DOHH2 (cell line): ENCODE measurements around the gene MAGI1.

Experiments
- H3F3A ChIP-seq: fragments of 200-600 bp; sonication (generic), shearing (Covaris generic); 2 replicates; pipeline ENCODE4 v1.6.0; 2016; ENCODE audit warnings: antibody characterized with exemption, mild to moderate bottlenecking; ENCODE audit not compliant: control insufficient read depth, insufficient read depth
- H3K27ac ChIP-seq: fragments of 200-600 bp; sonication (generic); 2 replicates; pipeline ENCODE4 v1.5.1; 2014; ENCODE audit warnings: low read depth, mild to moderate bottlenecking, low read length, moderate library complexity
- H3K27me3 ChIP-seq: fragments of 200-600 bp; sonication (generic); 2 replicates; pipeline ENCODE4 v1.6.1; 2014; ENCODE audit warnings: mild to moderate bottlenecking, low read length, mixed read lengths; ENCODE audit not compliant: control insufficient read depth
- H3K36me3 ChIP-seq: fragments of 200-600 bp; sonication (generic); 2 replicates; pipeline ENCODE4 v1.6.1; 2014; ENCODE audit warnings: mild to moderate bottlenecking, low read length, moderate library complexity, mixed read lengths; ENCODE audit not compliant: control insufficient read depth
- H3K4me1 ChIP-seq: fragments of 200-600 bp; sonication (generic); 2 replicates; pipeline ENCODE4 v1.6.1; 2014; ENCODE audit warnings: mild to moderate bottlenecking, low read length, mixed read lengths; ENCODE audit not compliant: control insufficient read depth
- H3K4me2 ChIP-seq: fragments of 200-600 bp; sonication (generic); 2 replicates; pipeline ENCODE4 v1.6.0; 2014; ENCODE audit warnings: mild to moderate bottlenecking, low read length, moderate library complexity
- H3K4me3 ChIP-seq: fragments of 200-600 bp; sonication (generic); 2 replicates; pipeline ENCODE4 v1.5.1; 2014; ENCODE audit warnings: mild to moderate bottlenecking, low read length, mixed read lengths
- H3K79me2 ChIP-seq: fragments of 200-600 bp; sonication (generic); 2 replicates; pipeline ENCODE4 v1.6.1; 2014; ENCODE audit warnings: mild to moderate bottlenecking, low read length, mixed read lengths; ENCODE audit not compliant: control insufficient read depth
- H3K9me2 ChIP-seq: fragments of 200-600 bp; sonication (generic); replicated peaks from 2 replicates; pipeline ENCODE4 v1.6.1; 2014; ENCODE audit warnings: mild to moderate bottlenecking, low read length, mixed read lengths; ENCODE audit not compliant: control insufficient read depth
- H3K9me3 ChIP-seq: fragments of 200-600 bp; sonication (generic); 2 replicates; pipeline ENCODE4 v1.6.1; 2014; ENCODE audit warnings: antibody characterized with exemption, low read length, mixed read lengths; ENCODE audit not compliant: control insufficient read depth, insufficient read depth
- H4K20me1 ChIP-seq: fragments of 200-600 bp; sonication (generic); 2 replicates; pipeline ENCODE4 v1.6.0; 2014; ENCODE audit warnings: low read depth, mild to moderate bottlenecking, antibody characterized with exemption, low read length, moderate library complexity; ENCODE audit not compliant: control insufficient read depth, insufficient read depth
- EZH2phosphoT487 ChIP-seq: fragments of 200-600 bp; sonication (generic); IDR thresholded peaks from 2 replicates; pipeline ENCODE4 v1.6.1; 2017; ENCODE audit warnings: borderline replicate concordance, mild to moderate bottlenecking, antibody characterized with exemption, low read length, moderate library complexity, mixed read lengths
- TF ChIP-seq, protein P1 (sequence below): fragments of 200-600 bp; sonication (generic); IDR thresholded peaks from one replicate; pipeline ENCODE4 v1.5.1; 2014; ENCODE audit warnings: antibody characterized with exemption, mild to moderate bottlenecking, low read depth, low read length; ENCODE audit not compliant: poor library complexity, severe bottlenecking

MAGI1 gene

DNA sequence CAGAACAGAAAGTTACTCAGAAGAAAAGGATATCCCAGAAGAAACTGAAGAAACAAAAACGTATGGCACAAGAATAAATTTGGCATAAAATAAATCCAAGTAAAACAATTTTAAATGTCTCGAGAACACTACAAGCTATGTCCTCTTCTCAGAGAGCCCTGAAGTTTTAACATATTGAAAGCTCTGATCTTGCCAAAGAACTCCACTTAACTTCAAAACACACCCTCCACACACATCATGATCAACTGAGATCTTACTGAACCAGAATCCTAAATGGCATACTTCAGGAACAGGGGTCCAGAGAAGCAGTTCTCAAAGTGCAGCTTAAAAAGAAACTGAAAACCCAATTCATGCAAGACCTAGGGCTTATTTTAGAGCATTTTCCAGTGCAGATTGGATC is 194.3 kb downstream of the MAGI1 start:
- Histone ChIP-seq H4K20me1 (no peaks in the 10 kb centered on the region), H3K36me3 (no peaks in the 10 kb centered on the region), H3K4me2 (no peak overlapping the region), H3F3A (no peaks in the 10 kb centered on the region), H3K4me1 (no peaks in the 10 kb centered on the region), H3K9me3 (no peaks in the 10 kb centered on the region), H3K27me3 (no peaks in the 10 kb centered on the region), H3K4me3 (no peak overlapping the region), H3K9me2 (no peaks in the 10 kb centered on the region), H3K27ac (no peak overlapping the region), H3K79me2 (no peaks in the 10 kb centered on the region)
- no peak for TF ChIP-seq EZH2phosphoT487
- TF ChIP-seq, protein P1, sequence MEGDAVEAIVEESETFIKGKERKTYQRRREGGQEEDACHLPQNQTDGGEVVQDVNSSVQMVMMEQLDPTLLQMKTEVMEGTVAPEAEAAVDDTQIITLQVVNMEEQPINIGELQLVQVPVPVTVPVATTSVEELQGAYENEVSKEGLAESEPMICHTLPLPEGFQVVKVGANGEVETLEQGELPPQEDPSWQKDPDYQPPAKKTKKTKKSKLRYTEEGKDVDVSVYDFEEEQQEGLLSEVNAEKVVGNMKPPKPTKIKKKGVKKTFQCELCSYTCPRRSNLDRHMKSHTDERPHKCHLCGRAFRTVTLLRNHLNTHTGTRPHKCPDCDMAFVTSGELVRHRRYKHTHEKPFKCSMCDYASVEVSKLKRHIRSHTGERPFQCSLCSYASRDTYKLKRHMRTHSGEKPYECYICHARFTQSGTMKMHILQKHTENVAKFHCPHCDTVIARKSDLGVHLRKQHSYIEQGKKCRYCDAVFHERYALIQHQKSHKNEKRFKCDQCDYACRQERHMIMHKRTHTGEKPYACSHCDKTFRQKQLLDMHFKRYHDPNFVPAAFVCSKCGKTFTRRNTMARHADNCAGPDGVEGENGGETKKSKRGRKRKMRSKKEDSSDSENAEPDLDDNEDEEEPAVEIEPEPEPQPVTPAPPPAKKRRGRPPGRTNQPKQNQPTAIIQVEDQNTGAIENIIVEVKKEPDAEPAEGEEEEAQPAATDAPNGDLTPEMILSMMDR: no peak

DNA sequence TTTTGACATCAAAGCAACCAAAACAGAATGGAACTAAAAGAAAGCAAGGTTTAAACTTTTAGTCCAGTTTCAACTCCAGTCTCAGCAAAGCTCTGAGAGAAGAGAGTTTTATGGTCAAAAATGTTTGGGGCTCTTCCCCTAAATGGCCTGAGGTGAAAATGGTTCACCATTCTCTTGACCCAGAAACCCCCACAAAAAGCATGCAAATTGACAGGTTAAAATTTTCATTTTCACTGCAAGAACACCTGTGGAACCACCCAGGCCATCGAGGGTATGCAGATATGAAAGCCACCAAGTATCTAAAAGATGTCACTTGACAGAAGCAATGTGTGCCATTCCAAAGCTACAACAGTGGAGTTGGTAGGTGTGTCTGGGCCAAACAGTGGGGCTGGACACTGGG is 195.0 kb downstream of the MAGI1 start:
- Histone ChIP-seq H3K27ac (no peak overlapping the region), H3K27me3 (no peaks in the 10 kb centered on the region), H3K4me3 (no peak overlapping the region), H3K4me2 (no peak overlapping the region), H3F3A (no peaks in the 10 kb centered on the region), H3K36me3 (no peaks in the 10 kb centered on the region), H3K79me2 (no peaks in the 10 kb centered on the region), H4K20me1 (no peaks in the 10 kb centered on the region), H3K9me2 (no peaks in the 10 kb centered on the region), H3K4me1 (no peaks in the 10 kb centered on the region), H3K9me3 (no peaks in the 10 kb centered on the region)
- no peak for TF ChIP-seq EZH2phosphoT487
- TF ChIP-seq, protein P1: no peak

DNA sequence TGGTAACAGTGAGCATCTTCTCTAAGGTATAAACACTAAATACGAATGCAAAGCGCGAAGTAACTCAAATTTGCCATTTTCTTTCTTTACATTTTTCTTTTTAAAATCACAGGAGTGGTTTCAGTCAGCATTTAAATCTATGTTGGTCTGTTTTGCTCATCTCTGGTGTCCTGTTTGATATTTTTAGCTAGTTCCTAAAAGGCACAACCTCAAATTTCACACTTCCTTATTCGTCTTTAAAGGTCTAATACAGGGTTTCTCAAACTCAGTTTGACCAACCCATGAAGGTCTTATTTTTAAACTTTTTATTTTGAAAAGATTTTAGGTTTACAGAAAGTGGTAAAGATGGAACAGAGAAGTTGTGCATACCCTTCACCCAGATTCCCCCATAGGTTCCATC is 201.1 kb downstream of the MAGI1 start:
- Histone ChIP-seq H3K9me3 (no peaks in the 10 kb centered on the region), H3K4me1 (no peaks in the 10 kb centered on the region), H3K9me2 (no peaks in the 10 kb centered on the region), H3K4me2 (no peak overlapping the region), H3K27ac (no peak overlapping the region), H3K36me3 (no peaks in the 10 kb centered on the region), H3F3A (no peaks in the 10 kb centered on the region), H4K20me1 (no peaks in the 10 kb centered on the region), H3K79me2 (no peaks in the 10 kb centered on the region), H3K4me3 (no peak overlapping the region), H3K27me3 (no peaks in the 10 kb centered on the region)
- TF ChIP-seq, protein P1: no peak
- no peak for TF ChIP-seq EZH2phosphoT487

DNA sequence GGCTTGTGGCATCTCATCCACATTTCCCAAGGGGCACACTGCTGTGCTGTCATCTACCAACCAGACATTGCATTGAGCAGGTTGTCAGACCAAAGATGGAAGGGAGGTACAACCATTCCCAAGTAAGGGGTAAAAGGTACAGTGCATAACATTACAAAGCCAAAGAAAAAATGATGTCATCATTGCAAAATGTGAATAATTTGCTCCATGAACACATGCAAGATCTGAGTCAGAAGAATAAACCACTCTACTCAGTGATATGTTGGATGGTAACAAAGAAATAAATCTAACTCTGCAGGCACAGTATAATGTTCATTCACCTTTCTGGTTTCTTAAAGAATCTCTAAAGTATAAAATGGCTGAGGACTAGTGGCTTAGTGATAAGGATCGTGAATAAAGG is 202.7 kb downstream of the MAGI1 start:
- no peaks in the 10 kb centered on the region for H4K20me1 ChIP-seq
- H3K79me2 ChIP-seq: no peaks in the 10 kb centered on the region
- H3K27me3 ChIP-seq: no peaks in the 10 kb centered on the region
- no peaks in the 10 kb centered on the region for H3K9me2 ChIP-seq
- H3K4me2 ChIP-seq: no peak overlapping the region
- H3K27ac ChIP-seq: no peak overlapping the region
- no peak for TF ChIP-seq EZH2phosphoT487
- TF ChIP-seq, protein P1: no peak
- no peaks in the 10 kb centered on the region for H3K9me3 ChIP-seq
- H3F3A ChIP-seq: no peaks in the 10 kb centered on the region
- H3K36me3 ChIP-seq: no peaks in the 10 kb centered on the region
- no peaks in the 10 kb centered on the region for H3K4me1 ChIP-seq
- no peak overlapping the region for H3K4me3 ChIP-seq
